ENCODE measurements around the gene EREG.

Gene EREG

GRCh38 chr4:74412225-74412624 lies 47.3 kb downstream of the EREG start:
- Histone ChIP-seq H3K27me3 (ENCODE audit: low read depth, low read length) (no peaks in the 10 kb centered on the region), H3K9me3 (ENCODE audit: control insufficient read depth in 1 of 2, low read length in 2 of 2) (no peaks in the 10 kb centered on the region), H3K36me3 (ENCODE audit: control insufficient read depth in 1 of 2, insufficient read depth in 2 of 2, low read length in 2 of 2) (no peaks in the 10 kb centered on the region), H3K4me3 (ENCODE audit: low read depth in 1 of 2, low read length in 2 of 2) (no peak overlapping the region), H3K27ac (ENCODE audit: low read length) (no peak overlapping the region), H3K4me1 (ENCODE audit: control insufficient read depth in 1 of 2, insufficient read depth in 2 of 2, low read length in 2 of 2) (no peaks in the 10 kb centered on the region)

GRCh38 chr4:74413265-74413664 lies 48.3 kb downstream of the EREG start:
- Histone ChIP-seq H3K27ac (ENCODE audit: low read length) (no peak overlapping the region), H3K36me3 (ENCODE audit: control insufficient read depth in 1 of 2, insufficient read depth in 2 of 2, low read length in 2 of 2) (no peaks in the 10 kb centered on the region), H3K4me1 (ENCODE audit: control insufficient read depth in 1 of 2, insufficient read depth in 2 of 2, low read length in 2 of 2) (no peaks in the 10 kb centered on the region), H3K4me3 (ENCODE audit: low read depth in 1 of 2, low read length in 2 of 2) (no peak overlapping the region), H3K27me3 (ENCODE audit: low read depth, low read length) (no peaks in the 10 kb centered on the region), H3K9me3 (ENCODE audit: control insufficient read depth in 1 of 2, low read length in 2 of 2) (no peaks in the 10 kb centered on the region)

GRCh38 chr4:74414149-74414809 lies 49.3 kb downstream of the EREG start:
- Histone ChIP-seq H3K27ac (ENCODE audit: low read length) (no peak overlapping the region), H3K9me3 (ENCODE audit: control insufficient read depth in 1 of 2, low read length in 2 of 2) (no peaks in the 10 kb centered on the region), H3K27me3 (ENCODE audit: low read depth, low read length) (no peaks in the 10 kb centered on the region), H3K36me3 (ENCODE audit: control insufficient read depth in 1 of 2, insufficient read depth in 2 of 2, low read length in 2 of 2) (no peaks in the 10 kb centered on the region), H3K4me1 (ENCODE audit: control insufficient read depth in 1 of 2, insufficient read depth in 2 of 2, low read length in 2 of 2) (no peaks in the 10 kb centered on the region), H3K4me3 (ENCODE audit: low read depth in 1 of 2, low read length in 2 of 2) (no peak overlapping the region)

GRCh38 chr4:74415602-74416300 lies 50.8 kb downstream of the EREG start:
- Histone ChIP-seq H3K4me1 (ENCODE audit: control insufficient read depth in 1 of 2, insufficient read depth in 2 of 2, low read length in 2 of 2) (no peaks in the 10 kb centered on the region), H3K27me3 (ENCODE audit: low read depth, low read length) (no peaks in the 10 kb centered on the region), H3K36me3 (ENCODE audit: control insufficient read depth in 1 of 2, insufficient read depth in 2 of 2, low read length in 2 of 2) (no peaks in the 10 kb centered on the region), H3K27ac (ENCODE audit: low read length) (no peak overlapping the region), H3K9me3 (ENCODE audit: control insufficient read depth in 1 of 2, low read length in 2 of 2) (no peaks in the 10 kb centered on the region), H3K4me3 (ENCODE audit: low read depth in 1 of 2, low read length in 2 of 2) (no peak overlapping the region)

GRCh38 chr4:74418063-74418670 lies 53.2 kb downstream of the EREG start:
- Histone ChIP-seq H3K36me3 (ENCODE audit: control insufficient read depth in 1 of 2, insufficient read depth in 2 of 2, low read length in 2 of 2) (no peaks in the 10 kb centered on the region), H3K9me3 (ENCODE audit: control insufficient read depth in 1 of 2, low read length in 2 of 2) (no peaks in the 10 kb centered on the region), H3K27me3 (ENCODE audit: low read depth, low read length) (no peaks in the 10 kb centered on the region), H3K4me1 (ENCODE audit: control insufficient read depth in 1 of 2, insufficient read depth in 2 of 2, low read length in 2 of 2) (no peaks in the 10 kb centered on the region), H3K27ac (ENCODE audit: low read length) (no peak overlapping the region), H3K4me3 (ENCODE audit: low read depth in 1 of 2, low read length in 2 of 2) (no peak overlapping the region)

- H3K36me3 ChIP-seq (ENCODE audit: control insufficient read depth in 1 of 2, insufficient read depth in 2 of 2, low read length in 2 of 2), result no peaks in the 10 kb centered on the region
- H3K4me1 ChIP-seq (ENCODE audit: control insufficient read depth in 1 of 2, insufficient read depth in 2 of 2, low read length in 2 of 2), result no peaks in the 10 kb centered on the region
- H3K27ac ChIP-seq (ENCODE audit: low read length), result no peak overlapping the region
- H3K27me3 ChIP-seq (ENCODE audit: low read depth, low read length), result no peaks in the 10 kb centered on the region
- no peak overlapping the region for H3K4me3 ChIP-seq (ENCODE audit: low read depth in 1 of 2, low read length in 2 of 2)
- H3K9me3 ChIP-seq (ENCODE audit: control insufficient read depth in 1 of 2, low read length in 2 of 2), result no peaks in the 10 kb centered on the region
Observed at GRCh38 chr4:74420863-74421262, 55.9 kb downstream of the EREG start.

GRCh38 chr4:74423104-74423503 lies 58.2 kb downstream of the EREG start:
- Histone ChIP-seq H3K36me3 (ENCODE audit: control insufficient read depth in 1 of 2, insufficient read depth in 2 of 2, low read length in 2 of 2) (no peaks in the 10 kb centered on the region), H3K9me3 (ENCODE audit: control insufficient read depth in 1 of 2, low read length in 2 of 2) (no peaks in the 10 kb centered on the region), H3K4me3 (ENCODE audit: low read depth in 1 of 2, low read length in 2 of 2) (no peak overlapping the region), H3K27me3 (ENCODE audit: low read depth, low read length) (no peaks in the 10 kb centered on the region), H3K27ac (ENCODE audit: low read length) (no peak overlapping the region), H3K4me1 (ENCODE audit: control insufficient read depth in 1 of 2, insufficient read depth in 2 of 2, low read length in 2 of 2) (no peaks in the 10 kb centered on the region)

GRCh38 chr4:74424111-74424510 lies 59.2 kb downstream of the EREG start:
- Histone ChIP-seq H3K27ac (ENCODE audit: low read length) (no peak overlapping the region), H3K27me3 (ENCODE audit: low read depth, low read length) (no peaks in the 10 kb centered on the region), H3K9me3 (ENCODE audit: control insufficient read depth in 1 of 2, low read length in 2 of 2) (no peaks in the 10 kb centered on the region), H3K4me3 (ENCODE audit: low read depth in 1 of 2, low read length in 2 of 2) (no peak overlapping the region), H3K4me1 (ENCODE audit: control insufficient read depth in 1 of 2, insufficient read depth in 2 of 2, low read length in 2 of 2) (no peaks in the 10 kb centered on the region), H3K36me3 (ENCODE audit: control insufficient read depth in 1 of 2, insufficient read depth in 2 of 2, low read length in 2 of 2) (no peaks in the 10 kb centered on the region)

- Histone ChIP-seq H3K27ac (ENCODE audit: low read length) (no peak overlapping the region), H3K9me3 (ENCODE audit: control insufficient read depth in 1 of 2, low read length in 2 of 2) (no peaks in the 10 kb centered on the region), H3K27me3 (ENCODE audit: low read depth, low read length) (no peaks in the 10 kb centered on the region), H3K4me3 (ENCODE audit: low read depth in 1 of 2, low read length in 2 of 2) (no peak overlapping the region), H3K4me1 (ENCODE audit: control insufficient read depth in 1 of 2, insufficient read depth in 2 of 2, low read length in 2 of 2) (no peaks in the 10 kb centered on the region), H3K36me3 (ENCODE audit: control insufficient read depth in 1 of 2, insufficient read depth in 2 of 2, low read length in 2 of 2) (no peaks in the 10 kb centered on the region)
Observed at GRCh38 chr4:74426101-74426500, 61.2 kb downstream of the EREG start.

GRCh38 chr4:74428276-74428675 lies 63.3 kb downstream of the EREG start:
- H3K9me3 ChIP-seq (ENCODE audit: control insufficient read depth in 1 of 2, low read length in 2 of 2), result no peaks in the 10 kb centered on the region
- no peak overlapping the region for H3K4me3 ChIP-seq (ENCODE audit: low read depth in 1 of 2, low read length in 2 of 2)
- no peak overlapping the region for H3K27ac ChIP-seq (ENCODE audit: low read length)
- no peaks in the 10 kb centered on the region for H3K27me3 ChIP-seq (ENCODE audit: low read depth, low read length)
- no peaks in the 10 kb centered on the region for H3K36me3 ChIP-seq (ENCODE audit: control insufficient read depth in 1 of 2, insufficient read depth in 2 of 2, low read length in 2 of 2)
- no peaks in the 10 kb centered on the region for H3K4me1 ChIP-seq (ENCODE audit: control insufficient read depth in 1 of 2, insufficient read depth in 2 of 2, low read length in 2 of 2)

GRCh38 chr4:74431113-74431826 lies 66.3 kb downstream of the EREG start:
- Histone ChIP-seq H3K36me3 (ENCODE audit: control insufficient read depth in 1 of 2, insufficient read depth in 2 of 2, low read length in 2 of 2) (no peaks in the 10 kb centered on the region), H3K27ac (ENCODE audit: low read length) (no peak overlapping the region), H3K9me3 (ENCODE audit: control insufficient read depth in 1 of 2, low read length in 2 of 2) (no peaks in the 10 kb centered on the region), H3K4me1 (ENCODE audit: control insufficient read depth in 1 of 2, insufficient read depth in 2 of 2, low read length in 2 of 2) (no peaks in the 10 kb centered on the region), H3K27me3 (ENCODE audit: low read depth, low read length) (no peaks in the 10 kb centered on the region), H3K4me3 (ENCODE audit: low read depth in 1 of 2, low read length in 2 of 2) (no peak overlapping the region)
